Measurements from ENCODE around the gene RASGEF1C.

RASGEF1C gene

GRCh38 chr5:180230017-180230416 lies 21.0 kb upstream of the RASGEF1C start:
- Histone ChIP-seq H3K27me3 (replicated peaks) (no peaks in the 10 kb centered on the region), H3K4me3 (ENCODE audit: low read depth, low read length) (no peak overlapping the region), H3K36me3 (replicated peaks) (peaks cover 2% of the 10 kb centered on the region), H3K27ac (no peak overlapping the region)
- TF ChIP-seq CTCF (IDR thresholded peaks at IDR 0.05; ENCODE audit: low read depth, low read length, missing control alignments) = no peak
- in situ Hi-C loops (cut with HindIII; ENCODE audit: low pct_ligation_motif_present, low sequenced_read_pairs) = no loop called here
- no peak for DNase-seq

GRCh38 chr5:180222056-180222455 lies 13.0 kb upstream of the RASGEF1C start:
- DNase-seq = no peak
- H3K27me3 ChIP-seq (replicated peaks) = no peaks in the 10 kb centered on the region
- H3K4me3 ChIP-seq (ENCODE audit: low read depth, low read length) = no peak overlapping the region
- H3K36me3 ChIP-seq (replicated peaks) = no peaks in the 10 kb centered on the region
- in situ Hi-C loops (cut with HindIII; ENCODE audit: low pct_ligation_motif_present, low sequenced_read_pairs) = no loop called here
- no peak overlapping the region for H3K27ac ChIP-seq
- no peak for TF ChIP-seq CTCF (IDR thresholded peaks at IDR 0.05; ENCODE audit: low read depth, low read length, missing control alignments)

GRCh38 chr5:180217797-180218196 lies 8.8 kb upstream of the RASGEF1C start:
- no peak overlapping the region for H3K27ac ChIP-seq
- H3K27me3 ChIP-seq (replicated peaks) = no peaks in the 10 kb centered on the region
- no peaks in the 10 kb centered on the region for H3K36me3 ChIP-seq (replicated peaks)
- DNase-seq = no peak
- H3K4me3 ChIP-seq (ENCODE audit: low read depth, low read length) = no peak overlapping the region
- TF ChIP-seq CTCF (IDR thresholded peaks at IDR 0.05; ENCODE audit: low read depth, low read length, missing control alignments) = no peak
- in situ Hi-C loops (cut with HindIII; ENCODE audit: low pct_ligation_motif_present, low sequenced_read_pairs) = no loop called here

- no peaks in the 10 kb centered on the region for H3K27me3 ChIP-seq (replicated peaks)
- no peak overlapping the region for H3K4me3 ChIP-seq (ENCODE audit: low read depth, low read length)
- in situ Hi-C loops (cut with HindIII; ENCODE audit: low pct_ligation_motif_present, low sequenced_read_pairs) = no loop called here
- no peak overlapping the region for H3K27ac ChIP-seq
- DNase-seq = no peak
- no peaks in the 10 kb centered on the region for H3K36me3 ChIP-seq (replicated peaks)
- TF ChIP-seq CTCF (IDR thresholded peaks at IDR 0.05; ENCODE audit: low read depth, low read length, missing control alignments) = no peak
Observed at GRCh38 chr5:180216646-180217171, 7.7 kb upstream of the RASGEF1C start.

GRCh38 chr5:180215783-180216630 lies 7.0 kb upstream of the RASGEF1C start:
- Histone ChIP-seq H3K27me3 (replicated peaks) (no peaks in the 10 kb centered on the region), H3K27ac (no peak overlapping the region), H3K36me3 (replicated peaks) (no peaks in the 10 kb centered on the region), H3K4me3 (ENCODE audit: low read depth, low read length) (no peak overlapping the region)
- in situ Hi-C loops (cut with HindIII; ENCODE audit: low pct_ligation_motif_present, low sequenced_read_pairs) = no loop called here
- no peak for DNase-seq
- no peak for TF ChIP-seq CTCF (IDR thresholded peaks at IDR 0.05; ENCODE audit: low read depth, low read length, missing control alignments)

Measured in brain microvascular endothelial cell (primary cell).